ENCODE results near the gene RTL10. TPM values are rescaled to one million over a fixed set of nuclear protein-coding genes. Genes with fewer than 3 reads are reported as not detected.
"Not testable (repeated sequence)": the region's sequence is repeated elsewhere in the genome, so short reads cannot be mapped to it uniquely, and the experiment has no call there.

Gene RTL10
- total RNA-seq, 1 experiment from 2014 or later: 13.3 TPM

DNA sequence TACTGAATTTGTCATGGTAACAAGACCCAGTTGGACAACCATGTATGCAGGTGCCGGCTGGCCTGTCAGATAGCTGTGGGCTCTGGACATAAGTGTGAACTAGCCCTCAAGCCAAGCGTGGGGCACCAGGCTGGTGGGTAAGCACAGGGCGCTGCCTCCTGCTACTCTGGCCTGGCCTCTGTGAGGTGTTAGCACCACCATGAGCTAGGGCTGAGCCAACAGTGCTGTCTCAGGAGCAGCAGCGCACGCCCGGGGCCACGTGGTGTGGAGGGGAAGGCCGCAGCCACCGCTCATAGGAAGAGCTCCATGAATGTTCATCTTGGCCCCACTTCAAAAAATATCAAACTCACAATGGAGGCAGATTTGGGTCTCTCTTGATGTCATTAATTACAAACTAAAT is 35.3 kb upstream of the RTL10 start:
- no peak for DNase-seq (ENCODE audit: low read depth)

DNA sequence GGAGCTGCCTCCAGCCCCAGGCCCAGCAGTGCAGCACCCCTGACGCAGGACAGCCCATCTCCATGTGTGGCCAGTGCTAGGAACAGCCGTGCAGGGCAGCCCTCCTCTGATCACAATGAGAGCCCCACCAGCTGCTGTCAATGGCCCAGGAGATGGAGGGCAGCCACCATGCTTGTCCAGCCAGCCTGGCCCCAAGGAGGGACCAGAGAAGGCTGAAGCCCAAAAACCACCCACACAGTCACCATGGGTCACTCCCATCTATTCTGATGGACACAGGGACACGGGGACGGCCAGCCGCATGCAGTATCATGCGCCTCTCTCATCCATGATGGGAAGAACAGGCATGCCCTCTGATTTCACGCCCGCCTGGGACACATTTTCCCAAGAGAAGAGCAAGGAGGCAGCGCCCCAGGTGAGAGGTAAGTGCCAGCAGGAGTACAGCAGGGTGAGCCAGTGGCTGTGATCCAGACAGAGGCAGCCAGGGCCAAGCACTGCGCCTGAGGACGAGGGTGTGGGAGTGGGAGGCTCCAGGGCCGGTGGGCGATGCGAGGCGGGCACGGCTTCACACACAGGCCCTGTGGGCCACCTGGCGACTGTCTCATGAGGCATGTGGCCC is 33.6 kb upstream of the RTL10 start:
- DNase-seq (ENCODE audit: low read depth): no peak

DNA sequence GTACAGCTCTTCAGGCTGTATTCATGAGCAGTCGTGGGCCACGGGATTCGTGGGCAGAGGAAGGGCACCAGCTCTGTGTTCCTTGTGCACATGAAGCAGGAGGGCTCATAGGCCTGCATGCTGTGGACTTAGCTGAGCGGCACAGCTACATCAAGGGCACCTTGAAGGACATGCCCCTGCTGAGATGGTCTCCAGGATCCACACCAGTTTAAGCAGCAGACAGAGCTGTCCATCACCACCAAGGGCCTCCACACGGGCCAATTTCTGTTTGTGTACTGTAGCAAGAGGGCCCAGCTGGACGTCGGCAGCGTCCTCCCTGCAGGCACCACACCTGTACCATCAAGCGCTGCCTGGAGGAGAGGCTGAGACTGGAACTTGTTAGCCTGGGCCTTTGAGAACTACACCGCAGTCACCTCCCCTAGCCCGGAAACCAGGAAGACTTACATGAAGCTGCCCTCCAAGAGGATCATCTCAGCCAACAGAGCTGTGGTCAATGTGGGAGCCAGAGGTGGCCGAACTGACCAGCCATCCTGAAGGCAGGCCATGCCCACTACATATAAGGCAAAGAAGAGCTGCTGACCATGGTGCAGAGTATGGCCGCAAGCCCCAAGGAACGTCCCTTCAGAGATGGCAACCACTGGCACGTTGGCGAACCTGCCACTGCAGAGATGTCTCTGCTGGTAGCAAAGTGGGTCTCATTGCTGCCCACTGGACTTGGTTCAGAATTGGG is 32.7 kb upstream of the RTL10 start:
- DNase-seq (ENCODE audit: low read depth): no peak

DNA sequence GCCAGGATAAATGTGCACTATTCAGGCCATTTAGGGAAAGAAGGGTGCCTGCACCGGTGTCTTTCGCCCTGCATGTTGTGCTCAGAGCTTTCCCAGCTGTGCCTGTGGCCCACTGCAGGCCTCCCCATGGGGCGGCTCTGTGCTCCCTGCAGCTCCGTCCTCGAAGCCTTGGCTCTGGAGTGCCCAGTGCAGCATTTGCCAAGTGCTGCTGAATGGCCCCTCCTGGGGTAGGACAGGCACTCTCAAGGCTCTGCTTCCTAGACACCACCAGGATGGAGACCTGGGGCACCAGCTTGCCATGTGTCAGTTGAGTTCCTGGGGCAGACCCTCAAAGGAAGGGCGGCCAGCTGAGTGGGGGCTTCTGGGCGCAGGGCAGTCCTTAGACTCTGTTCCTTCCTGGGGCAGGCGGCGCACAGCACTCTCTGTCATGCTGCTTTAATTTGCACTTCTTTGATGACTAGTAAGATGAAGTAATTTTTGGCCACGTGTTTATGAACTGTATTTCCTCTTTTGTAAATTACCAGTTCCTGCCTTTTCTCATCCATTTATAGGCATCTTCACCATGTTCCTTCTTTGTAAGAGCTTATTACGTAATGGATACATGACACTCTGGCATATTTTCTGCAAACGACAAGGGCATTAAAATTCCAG is 32.1 kb upstream of the RTL10 start:
- DNase-seq (ENCODE audit: low read depth): no peak

DNA sequence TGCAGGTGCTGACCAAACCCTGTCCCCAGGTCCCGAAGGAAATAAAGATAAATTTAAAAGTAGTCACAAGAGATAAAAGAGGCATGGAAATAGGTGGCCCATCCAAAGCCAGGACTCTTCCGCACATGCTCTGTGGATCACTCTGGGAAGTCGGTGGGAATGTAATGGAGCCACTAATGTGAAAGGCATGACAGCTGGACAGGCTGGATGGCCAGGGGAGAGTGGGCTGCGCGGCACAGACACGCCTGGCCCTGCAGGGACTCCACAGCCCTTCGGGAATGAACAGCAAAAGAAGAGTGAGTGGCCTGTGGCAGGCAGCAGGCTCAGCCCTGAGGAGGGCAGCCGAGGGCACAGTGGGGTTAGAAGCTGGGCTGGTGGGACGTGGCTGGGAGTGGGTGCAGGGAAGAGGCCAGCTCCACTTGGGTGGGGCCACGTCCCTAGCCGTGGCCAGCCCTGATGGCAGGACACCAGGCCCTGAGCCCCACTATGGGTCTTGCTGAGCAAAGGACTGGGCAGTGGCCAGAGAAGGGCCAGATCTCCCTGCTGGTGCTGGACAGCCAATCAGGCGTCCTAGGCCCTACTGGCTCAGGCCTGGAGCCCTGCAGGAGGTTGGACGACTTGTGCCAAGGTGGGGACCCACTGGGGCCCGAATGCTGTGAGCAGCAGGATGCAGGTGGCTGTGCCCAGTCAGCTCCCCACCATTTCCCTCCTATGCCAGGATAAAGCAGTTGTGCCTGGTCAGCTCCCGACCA is 31.3 kb upstream of the RTL10 start:
- DNase-seq (ENCODE audit: low read depth): peak; percentile 70

DNA sequence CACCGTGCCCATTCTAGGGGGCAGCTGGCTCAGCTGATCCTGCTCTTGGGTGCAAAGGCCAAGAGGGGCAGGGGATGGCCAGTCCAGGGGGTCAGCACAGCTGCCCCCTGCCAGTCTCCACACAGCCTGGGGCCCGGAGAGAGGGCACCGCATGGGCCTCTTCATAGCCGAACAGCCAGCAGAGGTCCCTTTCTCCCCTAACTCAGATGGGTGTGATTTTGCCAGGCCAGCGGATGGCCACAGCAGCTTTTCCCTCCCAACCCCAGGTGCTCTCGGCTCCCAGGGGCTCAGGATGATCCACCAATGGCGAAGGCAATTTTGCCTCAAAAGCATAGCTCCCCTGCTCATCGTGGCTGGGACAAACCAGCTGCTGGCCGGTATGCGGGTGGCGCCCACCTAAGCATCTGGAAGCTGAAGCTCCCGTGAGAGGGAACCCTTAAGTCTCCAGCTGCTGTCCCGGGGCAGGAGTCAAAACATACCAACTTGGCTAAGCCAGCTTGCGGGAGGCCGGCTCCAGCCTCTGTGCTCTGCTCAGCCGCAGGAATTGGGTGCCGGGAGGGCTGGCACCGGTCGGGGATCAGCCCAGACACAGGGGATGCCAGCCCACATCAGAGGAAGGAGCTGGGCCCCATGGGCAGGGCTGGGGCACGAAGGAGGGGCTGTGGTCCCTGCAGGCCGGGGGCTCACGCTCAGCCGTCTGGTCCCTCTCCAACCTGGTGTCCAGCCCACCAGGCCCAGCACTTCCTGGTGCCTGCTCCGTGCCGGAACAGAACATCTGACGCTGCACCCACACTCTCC is 30.5 kb upstream of the RTL10 start:
- peak; percentile 87 for DNase-seq (ENCODE audit: low read depth)

DNA sequence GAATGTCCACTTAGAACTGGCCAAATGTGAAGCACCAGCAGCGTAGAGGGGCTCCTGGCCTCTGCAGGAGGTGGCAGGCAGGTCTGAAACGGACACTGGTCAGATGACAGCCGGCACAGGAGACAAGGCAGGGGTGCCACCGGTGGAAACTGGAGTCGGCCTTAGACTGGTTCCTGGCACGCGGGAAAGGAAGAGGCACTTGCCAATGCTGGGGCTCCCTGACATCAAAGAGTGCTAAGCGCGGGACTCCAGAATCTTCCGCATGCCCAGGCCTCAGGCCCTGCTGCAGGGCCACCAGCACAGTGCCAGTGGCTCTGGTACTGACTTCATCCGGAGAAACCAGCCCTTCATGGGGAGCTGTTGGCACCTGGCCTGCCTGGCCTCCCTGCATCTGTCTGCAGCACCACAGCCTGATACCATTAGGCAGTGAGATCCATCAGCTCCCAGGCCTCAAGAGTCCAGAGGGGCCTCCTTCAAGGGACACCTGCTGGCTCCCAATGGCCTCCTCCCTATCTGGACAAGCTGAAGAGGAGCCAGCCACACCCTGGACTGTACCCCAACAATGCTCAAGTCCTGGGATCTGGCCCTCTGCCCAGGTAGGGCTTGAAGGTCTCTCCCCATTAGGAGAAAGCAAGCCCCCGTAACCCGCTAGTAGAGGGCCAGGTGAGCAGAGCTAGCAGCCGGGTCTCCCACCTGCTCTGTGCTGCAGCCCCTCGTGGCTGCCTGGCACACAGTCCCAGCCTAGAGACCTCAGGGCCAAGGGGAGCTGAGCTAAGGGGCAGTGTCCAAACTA is 29.7 kb upstream of the RTL10 start:
- DNase-seq (ENCODE audit: low read depth): no peak

DNA sequence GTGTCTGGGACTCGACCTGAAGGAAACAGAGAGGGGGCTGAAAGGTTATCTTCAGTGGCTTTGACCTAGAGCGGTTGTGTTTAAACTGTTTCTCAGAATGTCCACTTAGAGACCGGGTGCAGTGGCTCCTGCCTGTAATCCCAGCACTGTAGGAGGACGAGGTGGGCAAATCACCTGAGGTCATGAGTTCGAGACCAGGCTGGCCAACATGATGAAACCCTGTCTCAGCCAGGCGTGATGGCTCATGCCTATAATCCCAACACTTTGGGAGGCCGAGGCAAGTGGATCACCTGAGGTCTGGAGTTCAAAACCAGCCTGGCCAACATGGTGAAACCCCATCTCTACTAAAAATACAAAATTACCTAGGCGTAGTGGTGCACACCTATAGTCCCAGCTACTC is 28.8 kb upstream of the RTL10 start:
- DNase-seq (ENCODE audit: low read depth): not testable (repeated sequence)

DNA sequence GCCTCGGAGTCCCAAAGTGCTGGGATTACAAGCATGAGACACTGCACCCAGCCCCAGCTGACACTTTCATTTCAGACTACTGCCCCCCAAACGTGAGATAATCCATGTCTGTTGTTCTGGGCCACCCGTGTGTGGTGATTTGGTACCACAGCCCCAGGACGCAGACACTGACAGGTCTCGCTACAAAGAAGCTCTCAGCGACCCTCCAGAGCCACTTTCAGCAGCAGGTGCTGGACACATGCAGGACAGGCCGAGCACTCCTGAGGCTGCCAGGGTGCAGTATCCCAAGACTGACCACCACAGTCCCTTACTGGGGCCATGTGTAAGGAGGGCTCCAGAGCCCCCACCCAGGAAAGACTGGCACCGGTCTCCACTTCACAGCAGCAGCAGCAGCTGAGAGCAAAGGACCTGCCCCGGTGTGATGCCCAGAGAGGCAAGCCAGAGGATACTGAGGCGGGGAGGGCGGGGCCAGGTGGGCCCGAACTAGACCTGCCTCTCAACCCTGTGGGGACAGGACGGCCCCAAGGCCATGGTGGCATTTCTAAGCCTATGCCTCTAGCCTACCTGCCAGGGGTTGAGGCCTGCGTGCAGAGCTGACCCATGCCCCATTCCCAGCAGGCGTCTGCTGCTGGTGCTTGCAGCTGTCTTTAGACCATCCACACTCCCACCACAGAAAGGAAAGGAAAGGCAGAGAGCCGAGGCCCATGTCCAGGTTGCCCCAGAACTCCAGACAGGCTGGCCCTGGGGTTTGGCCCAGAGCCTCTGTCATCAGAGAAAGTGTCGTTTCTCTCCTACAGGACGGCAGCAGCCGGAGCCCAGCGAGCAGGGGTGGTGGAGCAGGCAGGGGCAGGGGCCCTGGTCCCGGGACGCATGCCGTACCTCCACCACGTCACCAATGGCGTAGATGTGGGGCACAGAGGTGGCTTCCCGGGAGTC is 28.0 kb upstream of the RTL10 start:
- DNase-seq (ENCODE audit: low read depth): no peak

DNA sequence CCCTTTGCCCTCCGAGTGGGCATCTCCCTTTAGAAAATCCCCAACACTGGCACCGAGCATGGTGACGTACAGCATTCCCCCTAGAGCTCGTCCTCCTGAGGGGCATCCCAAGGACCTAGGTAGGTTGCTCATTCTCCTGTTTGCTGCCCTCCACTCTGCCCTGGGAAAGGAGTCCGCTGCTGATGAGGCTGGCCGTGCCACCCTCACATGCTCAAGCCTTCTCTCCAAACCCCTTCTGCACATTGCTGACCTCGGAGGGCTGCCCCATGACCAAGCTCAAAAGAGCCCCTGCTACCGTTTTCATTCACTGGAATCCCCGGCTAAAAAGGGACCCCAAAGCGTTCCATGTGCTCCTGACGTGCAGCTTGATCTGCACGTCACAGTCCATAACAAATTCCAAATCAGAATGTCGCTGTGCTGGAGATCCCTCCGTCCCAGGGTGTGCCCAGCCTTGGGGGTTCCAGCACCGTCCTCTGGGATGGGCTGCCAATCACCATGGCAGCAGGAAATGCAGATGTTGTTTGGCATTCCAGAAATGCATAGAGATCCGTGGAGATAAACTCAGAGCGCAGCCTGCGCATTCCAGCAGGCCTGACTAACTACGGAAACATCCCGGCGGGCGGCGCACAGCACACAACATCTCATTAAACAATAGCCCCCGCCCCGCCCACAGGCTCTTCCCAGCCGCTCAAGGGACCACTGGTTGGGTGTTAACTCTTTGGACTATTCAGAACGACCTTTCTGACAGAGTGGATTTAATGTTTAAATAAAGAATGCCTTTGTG is 26.3 kb upstream of the RTL10 start:
- peak; percentile 97 for DNase-seq (ENCODE audit: low read depth)

DNA sequence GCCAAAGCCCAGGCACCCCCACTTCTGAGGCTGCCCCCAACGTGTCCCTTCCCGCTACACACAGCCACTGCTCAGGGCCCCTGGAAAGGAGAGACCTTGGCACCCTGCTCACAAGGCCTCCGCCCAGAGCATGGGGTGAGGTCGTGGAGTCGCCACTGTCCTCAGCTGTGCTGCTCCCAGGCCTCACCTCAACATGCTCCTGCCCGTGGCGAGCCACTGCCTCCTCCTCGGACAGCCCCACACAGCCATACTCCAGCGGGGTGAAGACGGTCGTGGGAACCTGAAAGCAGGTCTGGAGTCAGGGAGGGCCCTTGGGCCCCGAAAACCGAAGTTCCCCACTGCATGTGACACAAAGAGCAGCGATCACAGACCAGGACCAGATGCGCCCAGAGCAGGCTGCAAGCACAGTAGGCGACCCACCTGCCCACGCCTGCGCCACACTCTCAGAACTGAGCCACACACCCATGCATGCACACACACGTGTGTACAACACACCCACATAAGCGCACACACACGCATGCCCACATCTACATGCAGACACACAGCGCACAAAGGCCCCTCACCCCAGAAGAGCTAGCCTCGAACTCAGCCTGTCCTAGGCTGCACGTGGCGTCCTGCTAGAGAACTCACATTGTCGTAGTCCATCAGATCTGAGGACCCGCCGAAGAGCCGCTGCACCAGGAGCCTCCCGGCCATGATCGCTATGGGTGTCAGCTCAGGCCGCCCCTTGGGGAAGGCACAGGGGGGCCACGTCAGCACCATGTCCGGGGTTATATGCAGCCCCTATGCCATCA is 25.5 kb upstream of the RTL10 start:
- DNase-seq (ENCODE audit: low read depth): no peak

DNA sequence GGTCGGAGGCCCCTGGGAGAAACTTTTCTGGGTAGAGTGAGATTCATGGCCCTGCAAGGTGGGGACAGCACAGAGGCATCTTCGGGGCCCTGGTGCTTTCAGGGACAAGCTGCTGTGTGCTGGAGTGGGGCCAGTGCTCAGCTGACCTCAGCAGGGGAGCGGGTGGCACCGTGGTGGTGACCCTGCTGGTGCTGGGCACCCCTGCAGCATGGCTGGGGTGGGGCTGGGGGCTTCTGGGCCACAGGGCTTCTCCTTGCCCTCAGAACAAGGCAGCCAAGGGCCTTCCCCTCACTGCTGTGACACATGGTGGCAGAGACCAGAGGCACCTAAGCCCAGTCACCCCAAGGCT is 24.9 kb upstream of the RTL10 start:
- DNase-seq (ENCODE audit: low read depth): no peak

DNA sequence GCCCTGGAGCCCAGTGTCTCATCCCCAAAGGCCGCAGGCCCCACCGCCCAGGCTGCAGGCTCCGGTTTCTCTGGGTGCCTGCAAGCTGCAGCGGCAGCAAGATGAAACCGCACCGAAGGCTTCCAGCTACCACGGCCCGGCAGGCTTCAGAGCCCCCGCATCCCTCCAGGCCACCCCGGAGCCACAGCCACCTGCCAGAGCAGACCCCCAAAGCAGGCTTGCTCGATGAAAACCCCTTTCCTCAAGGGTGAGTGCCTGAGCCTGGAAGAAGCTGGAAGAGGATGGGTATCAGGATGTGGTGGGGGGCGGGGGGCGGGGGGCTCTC is 24.5 kb upstream of the RTL10 start:
- no peak for DNase-seq (ENCODE audit: low read depth)

DNA sequence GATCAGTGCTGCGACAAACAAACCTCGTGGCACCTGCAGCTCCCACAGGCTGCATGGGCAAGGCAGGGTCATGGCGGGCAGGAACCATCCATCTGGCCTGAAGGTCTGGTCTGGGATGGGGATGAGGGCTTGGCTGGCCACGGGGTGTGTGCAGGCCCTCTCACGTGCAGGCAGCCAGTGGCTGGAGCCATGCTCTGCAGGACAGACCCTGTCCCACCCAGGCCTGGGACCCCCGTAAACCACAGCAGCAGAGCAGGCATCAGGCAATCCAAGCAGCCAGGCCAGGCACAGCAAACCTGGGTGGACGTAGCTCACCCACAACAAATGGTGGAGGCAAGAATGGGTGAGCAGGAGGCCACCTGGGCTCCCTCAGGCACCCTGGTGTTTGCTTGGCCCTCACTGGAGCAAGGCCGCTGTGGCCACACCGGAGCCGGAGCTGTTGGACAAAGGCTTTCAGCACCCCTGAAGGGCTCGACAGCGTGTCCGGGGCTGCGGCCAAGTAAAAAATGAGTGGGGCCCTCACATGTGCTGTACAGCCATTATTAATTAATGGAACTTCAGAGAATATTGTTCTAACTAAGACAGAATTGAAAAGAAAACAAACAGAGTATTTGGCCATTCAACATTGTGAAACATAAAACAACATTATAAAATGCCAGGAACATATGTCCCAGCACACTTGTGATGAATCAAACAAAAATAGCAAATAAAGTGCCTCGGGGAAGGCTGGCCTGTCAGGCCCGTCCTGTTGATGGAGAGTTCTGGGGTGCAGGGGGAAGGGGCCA is 24.0 kb upstream of the RTL10 start:
- DNase-seq (ENCODE audit: low read depth): peak; percentile 49

DNA sequence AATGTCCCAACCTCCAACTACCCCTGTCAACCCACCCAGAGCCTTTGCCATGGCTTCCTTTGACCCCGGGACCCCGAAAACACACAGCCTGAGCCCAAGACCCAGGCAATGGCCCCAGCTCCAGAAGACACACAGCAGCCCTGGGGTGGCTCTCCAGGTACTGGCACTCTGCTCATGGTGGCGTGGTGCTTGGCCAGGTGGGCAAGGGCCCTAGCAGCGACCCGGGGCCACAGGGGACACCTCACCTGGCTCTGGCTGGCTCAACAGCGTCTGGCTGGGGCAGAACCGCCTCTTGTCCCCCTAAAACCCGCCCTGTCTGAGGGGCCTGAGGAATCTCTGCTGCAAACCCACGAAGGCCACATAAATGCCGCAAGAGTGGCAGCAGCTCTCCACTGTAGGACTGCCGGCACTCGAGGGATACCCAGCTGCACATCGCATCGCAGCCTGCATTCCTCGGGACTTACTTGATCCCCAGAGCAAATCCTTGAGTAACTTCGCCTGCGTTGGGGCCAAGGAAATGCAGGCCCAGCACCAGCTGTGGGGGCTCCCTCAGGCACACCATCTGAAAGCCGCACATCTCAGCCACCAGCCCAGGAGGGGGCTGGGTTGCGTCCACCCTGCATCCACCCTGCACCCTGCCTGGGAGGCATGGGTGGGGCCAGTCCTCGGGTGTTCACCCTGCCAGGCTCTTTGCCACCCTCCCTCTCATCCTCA is 23.1 kb upstream of the RTL10 start:
- peak; percentile 78 for DNase-seq (ENCODE audit: low read depth)

DNA sequence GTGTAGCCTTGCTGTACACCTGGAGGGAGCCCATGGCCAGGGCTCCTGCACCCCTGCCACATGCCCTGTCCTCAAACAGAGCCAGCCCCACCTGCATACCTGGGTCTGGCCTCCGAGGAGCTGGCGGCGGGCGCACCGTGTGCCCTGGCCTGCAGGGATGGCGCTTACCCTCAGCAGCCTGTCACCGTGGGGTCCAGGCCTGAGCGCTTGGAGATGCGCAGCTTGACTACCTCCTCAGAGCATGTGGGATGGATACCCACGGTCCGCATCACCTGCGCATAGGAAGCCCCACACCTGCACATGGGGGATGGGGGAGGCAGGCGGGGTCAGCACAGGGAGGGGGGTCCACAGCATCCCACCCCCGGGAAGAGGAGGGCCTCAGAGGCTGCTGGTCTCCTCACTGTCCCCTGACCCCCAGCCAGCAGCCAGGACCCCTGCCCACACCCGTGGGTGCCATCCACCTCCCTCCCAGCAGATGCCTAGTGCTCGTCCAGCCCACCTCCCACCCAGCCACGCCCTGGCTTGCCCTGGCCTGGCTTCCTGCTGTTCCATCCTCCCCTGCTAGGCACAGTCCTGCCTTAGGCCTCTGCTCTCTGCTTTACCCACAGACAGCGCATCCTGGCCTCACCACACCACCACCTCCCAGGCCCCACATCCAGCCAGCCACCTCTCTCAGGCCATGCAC is 22.4 kb upstream of the RTL10 start:
- no peak for DNase-seq (ENCODE audit: low read depth)
